GM12874 (cell line): ENCODE data around the gene TMEM167A.

ENCODE experiments used
- TF ChIP-seq, protein P1 (sequence below): IDR thresholded peaks from 2 replicates; pipeline ENCODE4 v1.5.1; 2011; ENCODE audit warnings: low read depth, mild to moderate bottlenecking, control low read depth, low read length, moderate library complexity; ENCODE audit not compliant: insufficient read depth

The TMEM167A gene

DNA sequence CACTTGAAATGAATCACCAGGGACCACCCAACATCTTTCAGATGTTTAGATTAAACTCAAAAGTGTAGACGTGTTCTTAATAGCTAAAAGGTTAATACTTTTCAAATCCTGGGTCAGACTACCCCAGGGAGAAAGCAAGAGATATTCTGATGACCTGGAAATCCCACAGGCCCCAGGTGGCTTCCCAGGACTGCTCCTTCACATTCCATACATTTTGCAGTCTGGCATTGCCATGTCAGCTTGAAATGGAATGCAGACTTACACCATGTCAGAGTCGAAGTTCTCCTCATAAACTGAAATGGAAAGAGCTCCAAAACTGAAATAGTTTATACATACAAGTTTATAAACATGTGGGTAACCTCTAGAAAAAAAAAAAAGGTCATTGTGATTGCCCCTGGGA, 61.5 kb downstream of the TMEM167A start:
- TF ChIP-seq, protein P1, sequence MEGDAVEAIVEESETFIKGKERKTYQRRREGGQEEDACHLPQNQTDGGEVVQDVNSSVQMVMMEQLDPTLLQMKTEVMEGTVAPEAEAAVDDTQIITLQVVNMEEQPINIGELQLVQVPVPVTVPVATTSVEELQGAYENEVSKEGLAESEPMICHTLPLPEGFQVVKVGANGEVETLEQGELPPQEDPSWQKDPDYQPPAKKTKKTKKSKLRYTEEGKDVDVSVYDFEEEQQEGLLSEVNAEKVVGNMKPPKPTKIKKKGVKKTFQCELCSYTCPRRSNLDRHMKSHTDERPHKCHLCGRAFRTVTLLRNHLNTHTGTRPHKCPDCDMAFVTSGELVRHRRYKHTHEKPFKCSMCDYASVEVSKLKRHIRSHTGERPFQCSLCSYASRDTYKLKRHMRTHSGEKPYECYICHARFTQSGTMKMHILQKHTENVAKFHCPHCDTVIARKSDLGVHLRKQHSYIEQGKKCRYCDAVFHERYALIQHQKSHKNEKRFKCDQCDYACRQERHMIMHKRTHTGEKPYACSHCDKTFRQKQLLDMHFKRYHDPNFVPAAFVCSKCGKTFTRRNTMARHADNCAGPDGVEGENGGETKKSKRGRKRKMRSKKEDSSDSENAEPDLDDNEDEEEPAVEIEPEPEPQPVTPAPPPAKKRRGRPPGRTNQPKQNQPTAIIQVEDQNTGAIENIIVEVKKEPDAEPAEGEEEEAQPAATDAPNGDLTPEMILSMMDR, result no peak

DNA sequence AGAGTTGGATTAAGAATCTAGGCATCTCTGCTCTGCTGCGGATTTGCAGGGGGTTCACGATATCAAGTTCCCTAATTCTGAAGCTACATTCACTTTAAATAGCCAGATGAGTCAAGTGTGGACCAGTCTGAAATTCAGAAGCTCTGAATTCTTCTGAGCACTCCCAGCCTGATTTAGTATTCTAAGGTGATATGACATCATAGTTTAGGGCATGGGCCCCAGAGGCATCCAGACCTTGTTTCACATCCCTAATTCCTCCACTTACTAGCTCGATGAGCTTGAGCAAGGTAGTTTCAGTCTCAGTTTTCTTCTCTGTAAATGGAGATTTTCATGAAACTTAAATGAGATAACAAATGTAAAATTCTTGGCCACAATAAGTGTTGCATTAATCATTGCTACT, 65.2 kb downstream of the TMEM167A start:
- TF ChIP-seq, protein P1, result no peak

DNA sequence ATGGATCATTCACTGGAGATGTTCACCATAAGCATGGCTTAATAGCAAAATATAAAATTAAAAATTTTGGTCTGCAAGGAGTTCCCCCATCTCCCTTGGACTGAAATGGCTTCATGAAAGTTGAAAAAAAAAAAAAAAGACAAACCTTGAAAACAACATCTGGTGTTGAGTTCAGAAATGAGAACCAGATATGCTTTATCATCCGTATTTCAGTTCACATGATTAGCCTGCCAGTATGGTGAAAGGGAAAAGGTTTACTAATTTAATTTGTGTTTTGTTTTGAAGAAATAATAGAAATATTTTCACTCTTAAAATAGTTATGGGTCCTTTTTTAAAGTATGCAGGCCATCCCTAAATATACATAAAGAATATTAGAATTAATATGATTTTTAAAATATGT, 67.8 kb downstream of the TMEM167A start:
- TF ChIP-seq, protein P1, result no peak

DNA sequence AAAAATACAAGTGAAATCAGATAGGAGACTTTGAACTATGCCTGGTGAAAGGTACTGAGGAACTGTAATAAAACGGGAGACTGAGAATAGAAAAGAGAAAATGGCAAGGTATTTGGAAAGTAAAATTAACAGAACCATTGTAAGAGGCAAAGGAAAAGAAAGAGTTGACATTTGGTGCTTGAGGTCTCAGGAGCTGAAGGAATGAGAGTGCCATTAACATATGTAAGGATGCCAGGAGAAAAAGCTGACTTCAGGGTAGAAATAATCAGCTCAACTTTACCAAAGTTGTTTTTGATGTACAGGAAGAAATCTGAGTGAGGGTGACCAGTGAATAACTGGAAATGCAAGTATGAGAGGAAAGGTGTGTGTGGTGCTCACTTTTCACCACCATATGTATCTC, 69.4 kb downstream of the TMEM167A start:
- TF ChIP-seq, protein P1, result no peak

DNA sequence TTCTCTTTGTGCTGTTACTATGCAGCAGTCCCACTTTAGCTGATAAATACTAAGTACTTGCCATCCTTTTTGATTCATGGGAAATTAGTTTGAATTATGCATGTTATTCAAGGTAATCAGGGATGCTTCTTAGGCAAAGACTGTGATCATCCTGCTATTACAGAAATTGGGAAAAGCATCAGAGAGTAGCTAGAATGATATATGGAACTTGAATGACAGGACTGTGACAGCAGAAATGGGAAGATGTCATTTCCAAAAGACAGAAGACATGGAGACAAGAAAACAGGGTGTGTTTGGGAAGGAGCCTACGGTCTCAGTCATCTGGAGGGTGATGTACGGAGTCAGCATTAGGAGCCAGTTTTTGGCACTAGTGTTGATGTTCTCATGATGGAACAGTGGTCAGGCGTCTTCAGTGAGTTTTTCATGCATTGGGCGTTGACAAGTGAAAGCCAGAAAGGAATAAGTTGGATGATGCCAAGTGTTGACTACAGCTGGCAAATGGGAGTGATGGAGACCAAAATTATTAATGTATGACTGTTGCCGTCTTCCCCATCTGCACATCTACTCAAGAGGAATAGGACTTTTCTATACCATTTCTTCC, 70.4 kb downstream of the TMEM167A start:
- TF ChIP-seq, protein P1, result no peak

DNA sequence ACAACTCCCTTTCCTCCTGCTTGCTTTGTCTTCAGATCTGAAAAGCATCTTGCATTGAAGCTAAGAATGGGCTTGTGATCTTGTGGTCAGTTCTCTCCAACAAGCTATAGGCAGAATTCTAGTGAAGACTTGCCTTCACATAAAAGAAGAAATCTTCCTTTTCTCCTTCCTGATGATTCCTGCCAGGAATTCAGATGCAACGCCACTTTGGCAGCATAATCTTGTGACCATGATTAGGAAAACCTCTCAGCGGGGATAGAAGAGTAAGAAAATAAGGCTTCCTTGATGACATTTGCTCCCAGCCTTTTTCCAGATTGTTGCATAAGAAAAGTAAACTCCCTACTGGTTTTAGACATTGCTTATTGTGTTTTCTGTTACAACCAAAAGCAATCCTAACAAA, 73.4 kb downstream of the TMEM167A start:
- TF ChIP-seq, protein P1, result no peak
